Activated CD8-positive, alpha-beta memory T cell treated with anti-CD3 and anti-CD28 coated beads, Interleukin-2, amount 50 U/mL, for 24 hours (primary cell): ENCODE data around the gene LMO4.

Experiments used
- DNase-seq: peaks from one replicate; pipeline ENCODE4 v3.0.0-alpha.2; 2020; ENCODE audit errors: extremely low read depth

LMO4 gene

GRCh38 chr1:87327376-87328271 is 1.1 kb upstream of the LMO4 start:
- no peak for DNase-seq

- no peak for DNase-seq
These were observed 408 bp downstream of the LMO4 start for GRCh38 chr1:87329051-87329525.

GRCh38 chr1:87329526-87330056 is 911 bp downstream of the LMO4 start:
- no peak for DNase-seq

- no peak for DNase-seq
These were observed 1.6 kb downstream of the LMO4 start for GRCh38 chr1:87330057-87330884.

DNA sequence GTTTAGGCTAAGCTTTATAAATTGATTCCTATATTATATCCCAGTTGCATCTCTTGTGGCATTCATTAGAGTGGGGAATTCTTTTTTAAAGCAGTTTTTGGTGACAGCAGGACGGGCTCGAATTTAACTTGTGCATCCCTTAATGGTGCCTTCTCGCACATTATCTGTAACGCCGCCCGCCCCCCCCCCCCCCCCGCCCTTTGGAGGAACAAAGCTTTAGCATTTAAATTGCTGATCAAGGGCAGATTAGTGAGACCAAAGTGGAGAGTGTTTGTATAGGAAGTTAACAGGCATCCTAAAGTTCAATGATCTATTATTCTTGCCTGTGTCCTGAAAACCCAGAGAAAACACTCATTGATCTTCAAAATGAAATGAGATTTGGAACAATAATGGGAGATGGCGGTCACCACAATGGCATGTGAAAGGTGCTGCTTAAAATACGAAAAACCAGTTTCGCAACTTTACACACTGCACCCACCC is 2.2 kb downstream of the LMO4 start:
- DNase-seq: no peak

DNA sequence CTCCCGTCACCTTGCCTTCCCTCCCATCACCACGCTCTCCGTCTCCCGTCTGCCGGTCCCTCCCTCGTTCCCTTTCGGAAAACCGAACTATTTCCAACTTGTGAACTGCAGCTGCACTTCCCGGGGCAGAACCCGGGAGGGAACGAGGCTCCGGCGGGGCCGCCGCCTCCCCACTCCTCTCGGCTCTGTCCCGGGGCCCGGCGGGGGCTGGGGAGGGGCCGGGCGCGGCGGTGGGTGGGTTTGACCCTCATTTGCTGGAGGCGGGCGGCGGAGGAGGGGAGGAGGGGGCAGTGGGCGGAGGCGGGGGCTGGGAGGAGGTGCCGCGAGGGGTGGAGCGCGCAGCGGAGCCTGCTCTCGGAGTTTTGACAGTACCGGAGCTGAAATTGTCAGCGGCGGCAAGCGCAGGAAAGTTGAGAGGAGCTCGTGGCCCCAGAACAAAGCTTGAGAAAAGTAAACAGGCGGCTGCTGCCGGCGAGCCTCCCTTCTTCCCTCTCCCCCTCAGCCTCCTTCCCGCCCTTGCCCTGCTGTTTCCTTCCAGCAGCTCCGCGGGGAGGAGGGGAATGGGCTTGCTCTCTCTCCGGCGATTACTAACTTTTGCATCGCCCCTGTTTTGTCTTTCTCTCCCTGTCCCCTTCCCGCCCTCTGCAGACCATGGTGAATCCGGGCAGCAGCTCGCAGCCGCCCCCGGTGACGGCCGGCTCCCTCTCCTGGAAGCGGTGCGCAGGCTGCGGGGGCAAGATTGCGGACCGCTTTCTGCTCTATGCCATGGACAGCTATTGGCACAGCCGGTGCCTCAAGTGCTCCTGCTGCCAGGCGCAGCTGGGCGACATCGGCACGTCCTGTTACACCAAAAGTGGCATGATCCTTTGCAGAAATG is 2.9 kb downstream of the LMO4 start:
- DNase-seq: no peak

DNA sequence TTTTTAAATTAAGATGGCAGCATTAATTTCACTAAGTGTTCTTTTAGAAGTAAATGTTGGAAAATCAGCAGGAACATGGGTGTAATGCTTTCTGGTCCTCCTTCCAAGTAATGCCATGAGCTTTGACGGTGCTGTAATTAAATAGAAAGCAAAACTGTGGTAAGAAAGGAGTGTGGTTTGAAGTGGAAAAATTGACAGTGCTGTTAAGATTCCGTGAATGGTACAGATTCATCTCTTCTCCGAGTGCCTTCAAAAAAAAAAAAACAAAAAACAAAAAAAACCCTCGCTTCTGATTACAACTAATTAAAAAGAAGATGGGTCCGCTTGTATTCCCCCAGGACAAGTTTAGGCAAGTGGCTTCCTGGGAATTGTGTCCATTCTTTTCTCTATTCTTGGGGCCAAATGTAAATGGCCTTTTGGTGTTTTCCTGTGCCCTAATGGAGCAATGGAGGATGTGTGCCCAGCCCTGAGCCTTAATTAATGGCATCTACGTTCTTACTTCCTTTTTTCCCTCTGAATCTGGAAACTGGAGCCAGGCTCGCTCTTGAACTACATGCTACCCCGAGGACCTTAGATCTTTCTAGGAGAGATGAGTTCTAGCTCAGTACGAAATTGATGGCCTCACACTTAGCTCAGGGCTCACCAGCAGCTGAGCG is 5.1 kb downstream of the LMO4 start:
- no peak for DNase-seq

GRCh38 chr1:87334351-87335174 is 5.9 kb downstream of the LMO4 start:
- DNase-seq: no peak

GRCh38 chr1:87335175-87335884 is 6.7 kb downstream of the LMO4 start:
- DNase-seq: no peak

- DNase-seq: no peak
These were observed 8.0 kb downstream of the LMO4 start for GRCh38 chr1:87336623-87337067.

- DNase-seq: no peak
These were observed 8.9 kb downstream of the LMO4 start for GRCh38 chr1:87337606-87338005.

GRCh38 chr1:87338566-87338965 is 9.9 kb downstream of the LMO4 start:
- no peak for DNase-seq

DNA sequence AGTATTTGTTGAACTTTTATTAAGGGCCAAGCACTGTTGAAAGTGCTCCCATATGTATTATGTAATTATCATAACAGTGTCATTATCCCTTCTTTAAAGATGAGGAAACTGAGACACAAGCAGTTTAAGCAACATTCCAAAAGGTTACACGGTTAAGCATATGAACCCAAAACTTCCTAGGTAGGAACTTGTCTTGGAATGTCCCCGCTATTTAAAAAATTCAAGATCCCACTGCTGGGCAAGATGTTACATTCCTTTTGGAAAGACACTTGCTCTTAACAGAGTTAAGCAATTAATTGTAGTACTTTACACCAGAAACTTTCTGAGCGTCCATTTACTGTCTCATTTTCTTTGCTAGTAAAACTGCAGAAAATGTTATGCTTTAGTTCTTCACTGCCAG is 15.6 kb downstream of the LMO4 start:
- no peak for DNase-seq

DNA sequence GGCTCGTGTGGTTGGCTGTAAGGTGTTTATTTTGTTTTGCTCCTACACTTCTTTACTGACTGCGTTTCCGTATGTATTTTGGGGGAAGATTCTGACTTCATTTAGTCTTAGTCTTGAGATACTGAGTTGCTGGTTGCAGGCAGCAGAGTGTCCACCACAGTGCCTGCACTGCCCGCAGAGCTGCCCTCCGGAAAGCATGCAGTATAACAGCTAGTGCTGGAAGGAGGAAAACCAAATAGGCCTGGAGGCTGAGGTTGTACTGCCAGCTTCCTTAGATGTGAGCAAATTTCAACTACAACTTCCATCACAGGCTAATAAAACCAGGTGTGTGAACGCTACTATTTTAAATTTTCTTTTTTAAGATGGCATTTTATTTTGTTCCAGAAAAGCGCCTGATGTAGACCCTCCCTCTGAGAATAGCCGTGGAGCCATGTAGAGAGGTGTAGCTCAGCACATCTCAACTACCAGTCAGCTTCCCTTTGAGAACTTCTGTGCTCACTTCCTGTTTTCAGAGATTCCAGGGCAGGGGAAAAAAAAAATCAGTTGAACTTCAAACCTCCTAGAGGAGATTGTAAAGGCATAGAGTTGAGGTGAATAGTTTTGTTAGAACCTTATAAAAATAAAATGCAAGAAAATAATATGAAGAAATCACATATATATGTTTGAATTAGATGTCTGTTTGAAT is 17.6 kb downstream of the LMO4 start:
- no peak for DNase-seq

GRCh38 chr1:87348341-87349019 is 19.8 kb downstream of the LMO4 start:
- DNase-seq: no peak

- no peak for DNase-seq
These were observed 20.4 kb downstream of the LMO4 start for GRCh38 chr1:87349036-87349435.

- no peak for DNase-seq
These were observed 27.2 kb downstream of the LMO4 start for GRCh38 chr1:87355894-87356293.

DNA sequence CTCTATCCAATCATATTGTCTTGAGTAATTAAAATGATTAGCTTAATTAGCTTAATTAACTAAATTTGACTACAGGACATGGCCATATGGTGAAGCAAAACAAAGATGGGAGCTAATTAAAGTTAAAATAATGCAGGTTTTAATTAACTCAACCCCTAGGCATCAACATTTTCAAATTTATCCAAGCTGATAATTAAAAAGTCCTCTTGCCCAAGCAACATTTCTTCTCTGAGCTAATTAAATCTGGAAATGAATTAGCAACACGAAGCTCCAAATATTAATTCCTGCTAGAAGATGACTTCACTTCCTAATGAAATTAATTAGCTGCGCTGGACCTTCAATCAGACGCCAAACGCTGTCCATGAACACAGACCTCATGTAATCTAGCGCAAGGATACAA is 27.9 kb downstream of the LMO4 start:
- no peak for DNase-seq
